Measurements from ENCODE around the gene TXNRD3. TPM values are rescaled to one million over a fixed set of nuclear protein-coding genes. Genes with fewer than 3 reads are reported as not detected.

Gene TXNRD3
- total and polyA plus RNA-seq, 2 experiments from 2014 or later, result 15.7 to 16.2 TPM

- peaks cover 34% of the 10 kb centered on the region for H3K27me3 ChIP-seq (replicated peaks; ENCODE audit: insufficient read depth)
- 66 to 69% methylated on average over 15 of the region's 15 CpGs for WGBS, 2 experiments (ENCODE audit: low coverage in 1 of 2, low lambda C conversion rate in 2 of 2, missing lambda C conversion rate in 2 of 2)
Observed at GRCh38 chr3:126665959-126666657, 11.2 kb upstream of the TXNRD3 start.

GRCh38 chr3:126665221-126665936 is 10.5 kb upstream of the TXNRD3 start:
- no peak overlapping the region for H3K27ac ChIP-seq
- no peaks in the 10 kb centered on the region for H3K36me3 ChIP-seq (ENCODE audit: low read depth)
- no peak for TF ChIP-seq EZH2 (IDR thresholded peaks at IDR 0.05; ENCODE audit: insufficient read depth, poor library complexity, severe bottlenecking)
- no peak for TF ChIP-seq EZH2phosphoT487 (IDR thresholded peaks at IDR 0.05; ENCODE audit: insufficient read depth, low read depth)
- no peaks in the 10 kb centered on the region for H4K20me1 ChIP-seq (ENCODE audit: insufficient read depth)
- peaks cover 41% of the 10 kb centered on the region for H3K27me3 ChIP-seq (replicated peaks; ENCODE audit: insufficient read depth)
- H2AFZ ChIP-seq, result no peak overlapping the region
- H3F3A ChIP-seq (ENCODE audit: insufficient read depth), result peaks cover 3% of the 10 kb centered on the region; the same call in 1 of the 2 replicates
- H3K9me2 ChIP-seq (ENCODE audit: insufficient read depth), result no peaks in the 10 kb centered on the region
- 72 to 74% methylated on average over 6 of the region's 6 CpGs for WGBS, 2 experiments (ENCODE audit: low coverage in 1 of 2, low lambda C conversion rate in 2 of 2, missing lambda C conversion rate in 2 of 2)
- H3K4me1 ChIP-seq (ENCODE audit: insufficient read depth), result no peaks in the 10 kb centered on the region
- H3K4me2 ChIP-seq (ENCODE audit: unreplicated experiment), result no peak overlapping the region
- H3K9me3 ChIP-seq (ENCODE audit: low read depth), result no peaks in the 10 kb centered on the region
- in situ Hi-C loops (cut with MboI), result no loop called here
- H3K9ac ChIP-seq, result no peak overlapping the region
- H3K4me3 ChIP-seq, result no peak overlapping the region
- H3K79me2 ChIP-seq (ENCODE audit: insufficient read depth), result no peaks in the 10 kb centered on the region
- no peak for DNase-seq

More at GRCh38 chr3:126665959-126666657, 11.2 kb upstream of the TXNRD3 start:
- Histone ChIP-seq H2AFZ (no peak overlapping the region), H3K79me2 (ENCODE audit: insufficient read depth) (no peaks in the 10 kb centered on the region), H3K9me2 (ENCODE audit: insufficient read depth) (no peaks in the 10 kb centered on the region), H3K9me3 (ENCODE audit: low read depth) (no peaks in the 10 kb centered on the region), H3K4me1 (ENCODE audit: insufficient read depth) (no peaks in the 10 kb centered on the region), H4K20me1 (ENCODE audit: insufficient read depth) (no peaks in the 10 kb centered on the region), H3F3A (ENCODE audit: insufficient read depth) (peaks cover 3% of the 10 kb centered on the region; the same call in 1 of the 2 replicates), H3K4me3 (no peak overlapping the region), H3K27ac (no peak overlapping the region), H3K36me3 (ENCODE audit: low read depth) (no peaks in the 10 kb centered on the region), H3K4me2 (ENCODE audit: unreplicated experiment) (no peak overlapping the region), H3K9ac (no peak overlapping the region)
- in situ Hi-C loops (cut with MboI), result no loop called here
- TF ChIP-seq EZH2phosphoT487 (IDR thresholded peaks at IDR 0.05; ENCODE audit: insufficient read depth, low read depth), result no peak
- no peak for TF ChIP-seq EZH2 (IDR thresholded peaks at IDR 0.05; ENCODE audit: insufficient read depth, poor library complexity, severe bottlenecking)
- DNase-seq, result no peak

DNA sequence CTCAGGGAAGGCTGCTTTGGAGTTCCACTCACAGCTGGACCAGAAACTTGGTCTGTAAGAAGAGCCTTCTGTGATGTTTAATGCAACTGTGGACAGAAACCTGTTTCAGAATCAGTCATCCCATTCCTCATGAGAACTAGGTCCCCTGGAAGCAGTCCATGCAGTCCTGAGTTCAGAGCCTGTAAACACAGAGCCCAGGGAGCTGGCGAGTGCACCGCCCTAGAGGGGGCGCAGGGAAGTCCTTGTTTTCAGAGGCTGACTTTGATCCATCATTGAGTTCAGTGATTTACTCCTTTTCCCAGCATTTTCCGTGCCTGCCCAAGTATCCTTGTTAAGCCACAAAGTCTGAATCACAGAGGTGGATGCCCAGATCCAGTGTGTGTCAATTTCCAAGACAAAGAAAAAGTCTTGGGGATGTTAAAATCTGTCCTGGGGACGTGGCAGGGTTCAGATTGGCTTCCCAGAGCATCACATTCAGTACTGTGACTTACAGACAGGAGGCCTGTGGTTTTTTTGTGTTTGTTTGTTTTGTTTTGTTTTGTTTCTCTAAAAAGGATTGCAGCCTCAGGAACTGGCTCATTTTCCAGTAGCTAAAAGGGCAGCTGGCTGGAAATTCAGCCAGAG is 9.8 kb upstream of the TXNRD3 start:
- no peaks in the 10 kb centered on the region for H3K9me3 ChIP-seq (ENCODE audit: low read depth)
- peaks cover 3% of the 10 kb centered on the region; the same call in 1 of the 2 replicates for H3F3A ChIP-seq (ENCODE audit: insufficient read depth)
- H3K4me2 ChIP-seq (ENCODE audit: unreplicated experiment), result no peak overlapping the region
- H3K4me1 ChIP-seq (ENCODE audit: insufficient read depth), result no peaks in the 10 kb centered on the region
- H3K9ac ChIP-seq, result no peak overlapping the region
- H3K27ac ChIP-seq, result no peak overlapping the region
- peaks cover 46% of the 10 kb centered on the region for H3K27me3 ChIP-seq (replicated peaks; ENCODE audit: insufficient read depth)
- no peak overlapping the region for H3K4me3 ChIP-seq
- H3K79me2 ChIP-seq (ENCODE audit: insufficient read depth), result no peaks in the 10 kb centered on the region
- in situ Hi-C loops (cut with MboI), result no loop called here
- DNase-seq, result peak; percentile 68
- no peaks in the 10 kb centered on the region for H3K9me2 ChIP-seq (ENCODE audit: insufficient read depth)
- no peak overlapping the region for H2AFZ ChIP-seq
- 43 to 47% methylated on average over 5 of the region's 5 CpGs for WGBS, 2 experiments (ENCODE audit: low coverage in 1 of 2, low lambda C conversion rate in 2 of 2, missing lambda C conversion rate in 2 of 2)
- TF ChIP-seq EZH2 (IDR thresholded peaks at IDR 0.05; ENCODE audit: insufficient read depth, poor library complexity, severe bottlenecking) (no peak), EZH2phosphoT487 (IDR thresholded peaks at IDR 0.05; ENCODE audit: insufficient read depth, low read depth) (no peak)
- H3K36me3 ChIP-seq (ENCODE audit: low read depth), result no peaks in the 10 kb centered on the region
- no peaks in the 10 kb centered on the region for H4K20me1 ChIP-seq (ENCODE audit: insufficient read depth)

DNA sequence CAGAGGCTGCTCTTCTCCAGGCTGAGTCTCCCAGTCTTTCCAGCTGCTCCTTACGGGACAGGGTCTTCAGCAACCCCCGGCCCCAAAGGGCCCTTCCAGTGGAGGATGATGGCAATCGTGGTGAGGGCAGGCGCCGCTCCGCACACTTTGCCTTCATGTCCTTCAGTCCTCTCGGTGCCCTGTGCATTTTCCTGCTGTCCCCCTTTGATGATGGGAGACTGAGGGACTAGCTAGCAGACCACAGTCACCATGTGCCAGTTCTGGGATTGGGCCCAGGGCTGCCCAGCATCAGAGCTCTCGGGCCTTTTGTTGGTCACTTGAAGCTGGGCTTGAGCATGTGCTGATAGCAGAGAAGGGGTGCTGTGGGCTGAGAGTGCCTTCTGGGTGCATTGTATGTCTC is 8.8 kb upstream of the TXNRD3 start:
- no peak for DNase-seq
- Histone ChIP-seq H3K9me2 (ENCODE audit: insufficient read depth) (no peaks in the 10 kb centered on the region), H3K9me3 (ENCODE audit: low read depth) (no peaks in the 10 kb centered on the region), H3K9ac (no peak overlapping the region), H3K79me2 (ENCODE audit: insufficient read depth) (no peaks in the 10 kb centered on the region), H3K27me3 (replicated peaks; ENCODE audit: insufficient read depth) (peaks cover 56% of the 10 kb centered on the region), H3K4me2 (ENCODE audit: unreplicated experiment) (no peak overlapping the region), H3F3A (ENCODE audit: insufficient read depth) (peaks cover 3% of the 10 kb centered on the region; the same call in 1 of the 2 replicates), H3K36me3 (ENCODE audit: low read depth) (no peaks in the 10 kb centered on the region), H2AFZ (no peak overlapping the region), H4K20me1 (ENCODE audit: insufficient read depth) (no peaks in the 10 kb centered on the region), H3K4me3 (no peak overlapping the region), H3K27ac (no peak overlapping the region), H3K4me1 (ENCODE audit: insufficient read depth) (no peaks in the 10 kb centered on the region)
- 67 to 70% methylated on average over 8 of the region's 8 CpGs for WGBS, 2 experiments (ENCODE audit: low coverage in 1 of 2, low lambda C conversion rate in 2 of 2, missing lambda C conversion rate in 2 of 2)
- TF ChIP-seq EZH2phosphoT487 (IDR thresholded peaks at IDR 0.05; ENCODE audit: insufficient read depth, low read depth), result no peak
- no peak for TF ChIP-seq EZH2 (IDR thresholded peaks at IDR 0.05; ENCODE audit: insufficient read depth, poor library complexity, severe bottlenecking)
- in situ Hi-C loops (cut with MboI), result no loop called here
